ENCODE results near the gene DGCR2.

- TF ChIP-seq EZH2 (IDR thresholded peaks at IDR 0.05; ENCODE audit: low read depth, unreplicated experiment) (no peak), ZNF331 (CRISPR knock-in tag; IDR thresholded peaks at IDR 0.05; ENCODE audit: low read depth) (no peak), EZH2phosphoT487 (IDR thresholded peaks at IDR 0.05; ENCODE audit: unreplicated experiment) (no peak), POLR2AphosphoS5 (IDR thresholded peaks at IDR 0.05; ENCODE audit: low read depth) (no peak), JUNB (IDR thresholded peaks at IDR 0.05; ENCODE audit: unreplicated experiment) (no peak), CREB1 (CRISPR knock-in tag; IDR thresholded peaks at IDR 0.05; ENCODE audit: low read depth) (no peak), STAT1 (IDR thresholded peaks at IDR 0.05; ENCODE audit: unreplicated experiment) (no peak), NANOG (IDR thresholded peaks at IDR 0.05; ENCODE audit: borderline replicate concordance) (no peak)
- TF ChIP-seq, protein P1, sequence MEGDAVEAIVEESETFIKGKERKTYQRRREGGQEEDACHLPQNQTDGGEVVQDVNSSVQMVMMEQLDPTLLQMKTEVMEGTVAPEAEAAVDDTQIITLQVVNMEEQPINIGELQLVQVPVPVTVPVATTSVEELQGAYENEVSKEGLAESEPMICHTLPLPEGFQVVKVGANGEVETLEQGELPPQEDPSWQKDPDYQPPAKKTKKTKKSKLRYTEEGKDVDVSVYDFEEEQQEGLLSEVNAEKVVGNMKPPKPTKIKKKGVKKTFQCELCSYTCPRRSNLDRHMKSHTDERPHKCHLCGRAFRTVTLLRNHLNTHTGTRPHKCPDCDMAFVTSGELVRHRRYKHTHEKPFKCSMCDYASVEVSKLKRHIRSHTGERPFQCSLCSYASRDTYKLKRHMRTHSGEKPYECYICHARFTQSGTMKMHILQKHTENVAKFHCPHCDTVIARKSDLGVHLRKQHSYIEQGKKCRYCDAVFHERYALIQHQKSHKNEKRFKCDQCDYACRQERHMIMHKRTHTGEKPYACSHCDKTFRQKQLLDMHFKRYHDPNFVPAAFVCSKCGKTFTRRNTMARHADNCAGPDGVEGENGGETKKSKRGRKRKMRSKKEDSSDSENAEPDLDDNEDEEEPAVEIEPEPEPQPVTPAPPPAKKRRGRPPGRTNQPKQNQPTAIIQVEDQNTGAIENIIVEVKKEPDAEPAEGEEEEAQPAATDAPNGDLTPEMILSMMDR (conservative IDR thresholded peaks at IDR 0.05; ENCODE audit: low read depth in 2 of 2), result no peak
- TF ChIP-seq, protein P2, sequence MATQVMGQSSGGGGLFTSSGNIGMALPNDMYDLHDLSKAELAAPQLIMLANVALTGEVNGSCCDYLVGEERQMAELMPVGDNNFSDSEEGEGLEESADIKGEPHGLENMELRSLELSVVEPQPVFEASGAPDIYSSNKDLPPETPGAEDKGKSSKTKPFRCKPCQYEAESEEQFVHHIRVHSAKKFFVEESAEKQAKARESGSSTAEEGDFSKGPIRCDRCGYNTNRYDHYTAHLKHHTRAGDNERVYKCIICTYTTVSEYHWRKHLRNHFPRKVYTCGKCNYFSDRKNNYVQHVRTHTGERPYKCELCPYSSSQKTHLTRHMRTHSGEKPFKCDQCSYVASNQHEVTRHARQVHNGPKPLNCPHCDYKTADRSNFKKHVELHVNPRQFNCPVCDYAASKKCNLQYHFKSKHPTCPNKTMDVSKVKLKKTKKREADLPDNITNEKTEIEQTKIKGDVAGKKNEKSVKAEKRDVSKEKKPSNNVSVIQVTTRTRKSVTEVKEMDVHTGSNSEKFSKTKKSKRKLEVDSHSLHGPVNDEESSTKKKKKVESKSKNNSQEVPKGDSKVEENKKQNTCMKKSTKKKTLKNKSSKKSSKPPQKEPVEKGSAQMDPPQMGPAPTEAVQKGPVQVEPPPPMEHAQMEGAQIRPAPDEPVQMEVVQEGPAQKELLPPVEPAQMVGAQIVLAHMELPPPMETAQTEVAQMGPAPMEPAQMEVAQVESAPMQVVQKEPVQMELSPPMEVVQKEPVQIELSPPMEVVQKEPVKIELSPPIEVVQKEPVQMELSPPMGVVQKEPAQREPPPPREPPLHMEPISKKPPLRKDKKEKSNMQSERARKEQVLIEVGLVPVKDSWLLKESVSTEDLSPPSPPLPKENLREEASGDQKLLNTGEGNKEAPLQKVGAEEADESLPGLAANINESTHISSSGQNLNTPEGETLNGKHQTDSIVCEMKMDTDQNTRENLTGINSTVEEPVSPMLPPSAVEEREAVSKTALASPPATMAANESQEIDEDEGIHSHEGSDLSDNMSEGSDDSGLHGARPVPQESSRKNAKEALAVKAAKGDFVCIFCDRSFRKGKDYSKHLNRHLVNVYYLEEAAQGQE (IDR thresholded peaks at IDR 0.05; ENCODE audit: unreplicated experiment), result no peak
Observed at GRCh38 chr22:19056951-19057401, 65.2 kb downstream of the DGCR2 start.

Measured in GM23338 (cell line).